ENCODE results near the gene KAZN.

DNA sequence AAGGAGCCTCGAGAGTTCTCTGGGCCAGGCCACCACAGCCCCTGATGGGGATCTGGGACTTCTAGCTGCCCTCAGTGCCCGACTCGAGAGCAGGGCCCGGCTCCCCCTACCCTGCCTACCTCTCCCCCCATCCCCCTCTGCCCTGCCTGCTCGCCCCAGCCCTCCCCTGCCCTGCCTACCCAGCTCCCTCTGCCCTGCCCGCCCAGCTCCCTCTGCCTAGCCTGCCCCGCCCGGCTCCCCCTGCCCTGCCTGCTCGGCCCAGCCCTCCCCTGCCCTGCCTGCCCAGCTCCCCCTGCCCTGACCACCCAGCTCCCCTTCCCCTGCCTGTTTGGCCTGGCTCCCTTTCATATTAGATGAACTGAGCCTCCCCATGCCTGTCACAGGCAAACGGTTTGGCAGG lies 437.6 kb downstream of the KAZN start:
- TF ChIP-seq, protein P1, sequence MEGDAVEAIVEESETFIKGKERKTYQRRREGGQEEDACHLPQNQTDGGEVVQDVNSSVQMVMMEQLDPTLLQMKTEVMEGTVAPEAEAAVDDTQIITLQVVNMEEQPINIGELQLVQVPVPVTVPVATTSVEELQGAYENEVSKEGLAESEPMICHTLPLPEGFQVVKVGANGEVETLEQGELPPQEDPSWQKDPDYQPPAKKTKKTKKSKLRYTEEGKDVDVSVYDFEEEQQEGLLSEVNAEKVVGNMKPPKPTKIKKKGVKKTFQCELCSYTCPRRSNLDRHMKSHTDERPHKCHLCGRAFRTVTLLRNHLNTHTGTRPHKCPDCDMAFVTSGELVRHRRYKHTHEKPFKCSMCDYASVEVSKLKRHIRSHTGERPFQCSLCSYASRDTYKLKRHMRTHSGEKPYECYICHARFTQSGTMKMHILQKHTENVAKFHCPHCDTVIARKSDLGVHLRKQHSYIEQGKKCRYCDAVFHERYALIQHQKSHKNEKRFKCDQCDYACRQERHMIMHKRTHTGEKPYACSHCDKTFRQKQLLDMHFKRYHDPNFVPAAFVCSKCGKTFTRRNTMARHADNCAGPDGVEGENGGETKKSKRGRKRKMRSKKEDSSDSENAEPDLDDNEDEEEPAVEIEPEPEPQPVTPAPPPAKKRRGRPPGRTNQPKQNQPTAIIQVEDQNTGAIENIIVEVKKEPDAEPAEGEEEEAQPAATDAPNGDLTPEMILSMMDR (IDR thresholded peaks at IDR 0.05): no peak
- no peak for TF ChIP-seq POLR2A (IDR thresholded peaks at IDR 0.05)

Measured in body of pancreas (tissue), 4 donors.